IPS DF 4.7 (cell line): ENCODE results near the gene CDK5RAP3.
"Not testable (repeated sequence)": the region's sequence is repeated elsewhere in the genome, so short reads cannot be mapped to it uniquely, and the experiment has no call there.

Experiments
- DNase-seq: peaks from one replicate; pipeline ENCODE4 v3.0.0-alpha.2; 2013; ENCODE audit warnings: low spot score; ENCODE audit errors: extremely low read depth

The CDK5RAP3 gene

GRCh38 chr17:47970725-47971499 lies at the start of gene CDK5RAP3:
Gene CDK5RAP3 (plus strand): TSS chr17:47971113. CDS start chr17:47971147, 34 bp downstream.
- DNase-seq, result peak; percentile 93

- no peak for DNase-seq
Observed at GRCh38 chr17:47924785-47925677, 45.9 kb upstream of the CDK5RAP3 start.

GRCh38 chr17:47925678-47925988 lies 45.3 kb upstream of the CDK5RAP3 start:
- DNase-seq, result no peak

GRCh38 chr17:47927821-47928400 lies 43.0 kb upstream of the CDK5RAP3 start:
- no peak for DNase-seq

GRCh38 chr17:47928415-47928814 lies 42.5 kb upstream of the CDK5RAP3 start:
- DNase-seq, result no peak

- no peak for DNase-seq
Observed at GRCh38 chr17:47929218-47930000, 41.5 kb upstream of the CDK5RAP3 start.

- no peak for DNase-seq
Observed at GRCh38 chr17:47931848-47932247, 39.1 kb upstream of the CDK5RAP3 start.

- DNase-seq, result no peak
Observed at GRCh38 chr17:47934856-47935255, 36.1 kb upstream of the CDK5RAP3 start.

GRCh38 chr17:47935468-47935867 lies 35.4 kb upstream of the CDK5RAP3 start:
- DNase-seq, result not testable (repeated sequence)

- no peak for DNase-seq
Observed at GRCh38 chr17:47935961-47936360, 35.0 kb upstream of the CDK5RAP3 start.

- no peak for DNase-seq
Observed at GRCh38 chr17:47937941-47938340, 33.0 kb upstream of the CDK5RAP3 start.

- DNase-seq, result peak; percentile 94
Observed at GRCh38 chr17:47941246-47942095, 29.4 kb upstream of the CDK5RAP3 start, which contains the start of gene PNPO. Gene PNPO (plus strand): TSS chr17:47941571. CDS start chr17:47941676, 105 bp downstream.

GRCh38 chr17:47942096-47942510 lies 28.8 kb upstream of the CDK5RAP3 start:
- DNase-seq, result no peak

GRCh38 chr17:47942568-47942967 lies 28.3 kb upstream of the CDK5RAP3 start:
- no peak for DNase-seq

- DNase-seq, result no peak
Observed at GRCh38 chr17:47945080-47945479, 25.8 kb upstream of the CDK5RAP3 start.

- DNase-seq, result no peak
Observed at GRCh38 chr17:47945529-47946508, 25.1 kb upstream of the CDK5RAP3 start.

GRCh38 chr17:47946516-47946915 lies 24.4 kb upstream of the CDK5RAP3 start:
- DNase-seq, result no peak

GRCh38 chr17:47946929-47947397 lies 23.9 kb upstream of the CDK5RAP3 start:
- DNase-seq, result no peak

GRCh38 chr17:47948706-47949196 lies 22.2 kb upstream of the CDK5RAP3 start:
- no peak for DNase-seq
